ENCODE results near the gene KRTAP6-2.

KRTAP6-2 gene, protein sequence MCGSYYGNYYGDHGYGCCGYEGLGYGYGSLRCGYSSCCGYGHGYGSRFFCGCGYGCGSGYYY

DNA sequence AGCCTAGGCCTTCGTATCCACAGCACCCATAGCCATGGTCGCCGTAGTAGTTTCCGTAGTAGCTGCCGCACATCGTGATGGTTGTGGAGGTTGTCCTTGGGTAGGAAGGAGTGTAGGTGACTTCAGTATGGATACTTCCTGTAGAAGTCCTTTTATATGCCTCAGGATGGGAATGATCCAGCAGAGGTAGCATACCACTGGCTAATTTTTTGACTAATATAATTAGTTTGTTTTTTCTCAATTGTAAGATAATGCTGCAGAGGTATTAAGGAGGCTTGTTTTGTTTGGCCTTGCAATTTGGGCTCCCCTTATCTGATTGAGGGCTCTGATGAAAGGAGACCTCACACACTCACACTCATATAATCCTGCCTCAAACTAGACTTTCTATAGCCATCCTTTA, at the start of gene KRTAP6-2:
Gene KRTAP6-2 (minus strand): TSS at position 101 of the 400 bp plus-strand sequence. CDS start 28 bp downstream, at position 73.
- no peak for DNase-seq

DNA sequence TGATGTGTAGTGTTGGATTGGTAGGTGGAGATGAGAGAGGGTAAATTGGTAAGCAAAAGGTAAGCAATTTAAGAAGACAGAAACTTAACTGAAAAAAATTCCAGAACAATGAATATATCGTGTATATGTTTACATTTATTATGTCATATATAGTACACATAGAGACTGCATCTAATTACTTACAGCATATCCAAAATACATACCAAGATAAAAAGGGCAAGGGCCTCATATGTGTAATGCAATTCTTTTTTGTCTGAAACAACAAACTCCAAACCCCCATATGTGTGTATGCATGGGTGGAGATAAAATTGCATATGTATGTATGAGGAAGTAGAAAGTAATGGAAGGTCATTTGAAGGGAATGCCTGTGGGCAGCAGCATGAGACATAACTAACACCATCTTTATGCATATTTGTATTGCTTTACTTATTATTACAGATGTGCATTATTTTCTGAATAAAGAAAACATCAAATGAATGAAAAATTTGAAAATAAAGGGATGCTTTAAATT, 48.3 kb upstream of the KRTAP6-2 start:
- DNase-seq = no peak

DNA sequence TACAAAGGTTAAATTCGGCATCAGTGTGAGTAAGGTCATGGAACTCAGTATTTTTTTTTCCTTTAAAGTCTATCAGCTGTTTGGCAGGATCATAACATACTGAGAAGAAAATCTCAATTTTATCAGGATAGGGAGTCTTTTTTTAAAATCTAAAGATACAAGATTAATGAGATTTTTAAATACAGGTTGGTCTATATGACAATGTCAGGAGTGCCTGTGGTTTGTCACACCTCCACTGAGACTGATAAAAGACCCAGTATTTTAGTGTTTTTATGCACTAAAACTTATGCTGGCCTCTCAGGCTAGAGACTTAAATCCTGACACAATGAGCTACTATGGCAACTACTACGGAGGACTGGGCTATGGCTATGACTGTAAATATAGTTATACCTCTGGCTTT, 43.9 kb upstream of the KRTAP6-2 start, which contains the start of gene KRTAP20-3:
Gene KRTAP20-3 (plus strand): TSS at position 301 of the 400 bp plus-strand sequence.
- no peak for DNase-seq

DNA sequence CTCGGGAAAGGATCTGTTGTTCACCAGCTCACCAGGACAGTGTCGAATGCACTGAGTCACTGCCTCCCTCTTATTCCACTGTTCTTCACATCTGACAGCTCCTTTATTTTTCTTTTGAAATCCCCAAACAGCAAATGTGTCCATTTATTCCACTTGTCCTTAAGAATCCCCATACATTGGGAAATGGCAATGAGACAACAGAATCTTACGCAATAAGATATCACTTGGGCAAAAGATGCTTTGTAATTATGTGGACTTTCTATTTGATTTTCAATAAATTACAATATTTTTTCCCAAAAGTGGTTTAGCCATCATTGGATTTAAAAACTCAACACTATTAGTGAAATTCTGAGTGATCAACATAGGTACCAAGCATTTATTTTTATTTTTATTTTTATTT, 40.0 kb upstream of the KRTAP6-2 start:
- no peak for DNase-seq

DNA sequence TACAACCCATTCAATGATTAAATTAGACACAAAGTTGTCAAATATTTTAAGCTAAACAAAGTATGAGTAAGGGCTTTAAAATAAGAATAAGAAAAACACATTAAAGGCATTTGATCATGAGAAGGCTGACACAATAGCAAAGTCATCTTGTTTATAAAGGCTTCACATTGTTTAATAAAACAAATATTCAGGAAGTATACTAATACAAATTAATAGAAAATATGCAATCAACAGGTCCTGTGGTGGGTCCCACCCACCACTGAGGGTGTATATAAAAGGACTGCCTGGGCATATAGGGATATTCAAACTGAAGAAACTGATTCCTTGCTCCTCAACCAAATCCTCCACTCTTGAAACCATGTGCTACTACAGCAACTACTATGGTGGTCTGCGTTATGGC, 36.2 kb upstream of the KRTAP6-2 start, which contains the start of gene KRTAP20-2:
Gene KRTAP20-2 (plus strand): TSS at position 301 of the 400 bp plus-strand sequence. CDS start 58 bp downstream, at position 359.
- DNase-seq = no peak

DNA sequence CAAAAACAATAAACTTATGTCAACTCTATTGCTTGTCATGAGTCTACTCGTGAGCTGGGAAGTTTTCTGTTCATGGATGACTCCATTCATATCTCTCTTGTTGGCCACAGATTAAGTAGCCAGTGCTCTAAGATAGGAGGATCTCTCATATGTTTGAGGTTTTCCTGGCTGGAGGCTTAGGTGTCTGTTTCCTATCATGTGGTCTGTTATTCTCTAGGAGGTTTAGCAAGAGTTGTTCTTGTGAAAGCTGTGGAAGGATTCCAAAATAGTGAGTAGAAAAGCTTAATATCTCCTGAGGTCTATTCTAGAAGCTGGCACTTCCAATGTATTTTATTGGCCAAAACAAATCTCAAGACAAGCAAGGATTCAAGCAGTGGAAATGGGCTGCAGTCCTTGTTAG, 30.5 kb upstream of the KRTAP6-2 start:
- DNase-seq = no peak

DNA sequence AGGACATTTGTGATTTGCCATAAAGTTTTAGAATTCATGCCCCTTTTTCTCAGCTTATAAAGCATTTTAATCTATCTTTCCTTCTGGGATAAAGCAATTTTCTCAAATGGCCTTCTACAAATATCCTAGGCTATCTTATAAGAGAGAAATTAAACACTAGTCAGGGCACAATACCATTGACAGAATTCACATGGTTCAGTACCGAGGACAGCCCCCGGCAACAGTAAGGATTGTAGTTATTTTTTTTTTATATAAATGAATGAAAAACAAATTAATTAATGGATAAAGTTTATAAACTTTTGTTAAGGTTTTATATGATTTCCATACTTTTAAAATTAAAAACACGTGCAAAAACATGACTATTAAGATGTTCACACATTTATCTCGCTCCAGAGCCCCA, 29.4 kb upstream of the KRTAP6-2 start:
- DNase-seq = no peak

DNA sequence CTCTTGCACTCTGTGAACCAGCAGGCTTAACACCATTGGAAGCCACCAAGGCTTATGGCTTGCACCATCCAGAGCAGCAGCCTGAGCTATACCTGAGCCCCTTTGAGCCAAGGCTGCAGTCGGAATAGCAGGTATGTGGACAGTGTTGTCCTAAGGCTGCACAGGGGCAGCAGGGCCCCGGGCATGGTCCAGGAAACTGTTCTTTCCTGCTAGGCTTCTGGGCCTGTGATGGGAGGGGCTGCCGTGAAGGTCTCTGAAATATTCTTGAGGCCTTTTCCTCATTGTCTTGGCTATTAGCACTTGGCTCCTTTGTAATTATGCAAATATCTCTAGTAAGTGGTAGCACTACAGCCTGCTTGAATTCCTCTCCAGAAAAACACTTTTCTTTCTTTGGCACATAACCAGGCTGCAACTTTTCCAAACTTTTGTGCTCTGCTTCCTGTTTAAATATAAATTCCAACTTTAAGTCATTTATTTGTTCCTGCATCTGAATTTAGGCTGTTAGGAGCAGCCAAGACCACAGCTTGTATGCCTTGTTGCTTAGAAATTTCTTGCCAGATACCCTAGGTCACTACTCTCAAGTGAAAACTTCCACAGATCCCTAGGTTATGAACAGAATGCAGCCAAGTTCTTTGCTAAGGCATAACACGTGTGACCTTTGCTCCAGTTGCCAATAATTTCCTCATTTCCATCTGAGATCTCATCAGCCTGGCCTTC, 26.9 kb upstream of the KRTAP6-2 start:
- DNase-seq = no peak

DNA sequence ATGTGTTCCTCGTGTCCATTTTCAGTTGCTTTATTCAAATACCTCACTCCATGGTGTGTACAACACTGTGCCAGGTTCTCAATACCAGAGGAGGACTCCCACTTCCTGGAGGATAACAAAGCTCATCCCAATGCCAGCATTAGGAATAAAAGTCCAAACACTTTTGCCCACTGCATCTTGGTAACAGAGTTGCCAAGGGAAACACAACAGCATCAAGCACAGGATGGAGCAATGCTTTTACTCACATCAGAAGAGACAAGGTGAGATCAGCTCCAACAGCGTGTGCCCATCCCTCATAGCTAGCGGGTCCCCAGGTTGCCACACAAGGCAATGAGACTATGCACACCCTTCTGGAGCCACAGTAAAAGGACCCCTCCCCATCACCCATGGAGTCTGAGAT, 24.7 kb upstream of the KRTAP6-2 start:
- DNase-seq = no peak

DNA sequence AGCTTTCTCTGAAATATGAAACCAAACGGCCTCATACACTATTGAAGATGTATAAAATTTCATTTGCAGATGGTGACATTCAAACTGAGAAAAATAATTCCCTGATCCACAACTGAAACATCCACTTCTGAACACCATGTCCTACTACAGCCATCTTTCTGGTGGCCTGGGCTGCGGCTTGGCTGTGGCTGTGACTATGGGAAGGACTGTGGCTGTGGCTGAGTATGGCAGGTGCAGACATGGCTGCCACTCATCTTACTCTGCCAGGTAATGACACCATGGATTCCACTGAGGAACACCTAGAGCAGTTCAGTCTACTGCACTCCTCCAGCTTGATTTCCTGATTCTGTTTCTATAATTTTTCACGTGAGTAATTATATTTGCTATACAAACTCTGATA, 21.8 kb upstream of the KRTAP6-2 start, which contains the start of gene KRTAP20-4:
Gene KRTAP20-4 (plus strand): TSS at position 106 of the 400 bp plus-strand sequence.
- no peak for DNase-seq

DNA sequence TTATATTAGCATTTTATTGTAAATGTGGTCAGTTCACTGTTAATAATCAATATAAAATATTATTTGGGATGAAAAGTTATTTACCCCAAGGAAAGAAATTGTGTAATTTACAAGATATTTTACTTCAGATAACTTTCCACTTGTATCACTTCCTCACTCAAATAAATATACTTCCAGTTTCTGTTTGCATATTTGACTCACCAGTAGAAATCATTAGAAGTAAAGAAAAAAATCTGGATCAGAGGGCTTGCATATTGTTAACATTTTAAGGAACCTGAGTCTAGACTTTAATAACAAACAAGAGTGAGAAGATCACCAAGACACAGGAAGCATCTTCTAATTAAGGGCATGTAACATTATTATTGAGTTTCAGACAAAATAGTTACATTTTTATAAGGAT, 21.4 kb upstream of the KRTAP6-2 start:
- peak; percentile 14 for DNase-seq

DNA sequence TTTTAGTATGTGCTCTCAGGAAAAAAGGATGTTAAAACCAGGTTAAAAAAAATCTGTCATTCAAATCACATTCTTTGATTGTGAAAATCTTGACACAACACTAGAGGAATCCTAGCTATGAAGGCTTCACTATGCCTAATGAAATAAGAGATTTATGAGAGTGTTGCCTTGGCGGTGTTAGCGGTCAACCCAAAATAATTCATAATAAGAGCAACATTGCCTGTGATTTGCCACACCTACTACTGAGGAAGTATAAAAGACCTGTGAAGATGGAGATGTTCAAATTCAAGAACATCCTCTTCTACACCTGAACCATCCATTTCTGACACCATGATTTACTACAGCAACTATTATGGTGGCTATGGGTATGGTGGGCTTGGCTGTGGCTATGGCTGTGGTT, 17.4 kb upstream of the KRTAP6-2 start, which contains the start of gene KRTAP20-1:
Gene KRTAP20-1 (plus strand): TSS at position 301 of the 400 bp plus-strand sequence. CDS start 30 bp downstream, at position 331.
- no peak for DNase-seq

DNA sequence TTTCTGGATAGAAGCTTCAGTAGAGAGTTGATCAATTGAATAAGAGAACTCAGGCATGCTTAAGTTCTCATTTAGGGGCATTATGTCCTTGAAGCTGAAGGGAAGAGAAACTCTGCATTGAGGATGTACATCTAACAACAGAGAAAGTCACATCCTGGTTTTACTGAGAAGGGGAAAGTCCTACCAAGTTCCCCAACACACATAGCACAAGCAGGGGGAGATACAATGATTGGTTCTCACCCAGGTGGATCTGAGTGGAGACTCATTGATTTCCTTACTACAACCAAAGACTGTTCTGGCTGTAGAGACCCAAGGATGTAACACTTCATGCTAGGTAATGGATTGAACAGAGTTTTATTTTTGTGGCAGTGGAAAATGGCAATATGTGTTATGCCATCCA, 16.5 kb upstream of the KRTAP6-2 start:
- no peak for DNase-seq

DNA sequence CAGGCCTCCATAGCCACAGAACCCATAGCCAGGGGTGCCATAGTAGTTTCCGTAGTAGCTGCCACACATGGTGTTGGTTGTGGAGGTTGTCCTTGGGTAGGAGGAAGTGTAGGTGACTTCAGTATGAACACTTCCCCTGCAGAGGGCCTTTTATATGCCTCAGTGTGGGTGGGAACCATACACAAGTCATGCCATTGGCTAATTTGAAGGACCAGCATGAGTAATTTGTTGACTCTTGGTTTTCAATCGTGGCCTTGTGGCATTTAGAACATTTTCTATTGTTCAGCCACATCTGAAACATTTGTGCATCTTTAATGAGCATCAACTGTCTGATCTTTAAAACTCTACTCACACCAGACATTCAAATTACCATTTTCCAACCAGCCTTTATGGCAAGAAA, 15.1 kb upstream of the KRTAP6-2 start, which contains the start of gene KRTAP6-1:
Gene KRTAP6-1 (minus strand): TSS at position 95 of the 400 bp plus-strand sequence. CDS start 26 bp downstream, at position 69.
- DNase-seq = no peak

DNA sequence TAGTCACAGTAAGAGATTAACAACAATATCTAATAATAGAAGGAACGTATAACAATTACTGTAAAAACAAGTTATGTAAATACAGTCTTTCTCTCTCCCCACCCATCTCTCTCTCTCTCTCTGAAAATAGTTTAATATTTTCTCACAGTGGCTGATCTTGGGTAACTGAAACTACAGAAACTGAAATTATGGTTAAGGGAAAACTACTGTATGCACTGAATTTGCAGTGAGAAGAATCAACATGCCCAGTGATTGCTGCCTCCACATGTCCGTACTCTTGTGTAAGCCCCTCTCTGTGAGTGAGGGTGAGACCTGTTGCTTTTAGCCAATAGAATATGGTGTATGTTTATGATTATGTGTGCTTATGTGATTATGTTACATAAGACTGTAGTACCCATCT, 13.4 kb upstream of the KRTAP6-2 start:
- no peak for DNase-seq

DNA sequence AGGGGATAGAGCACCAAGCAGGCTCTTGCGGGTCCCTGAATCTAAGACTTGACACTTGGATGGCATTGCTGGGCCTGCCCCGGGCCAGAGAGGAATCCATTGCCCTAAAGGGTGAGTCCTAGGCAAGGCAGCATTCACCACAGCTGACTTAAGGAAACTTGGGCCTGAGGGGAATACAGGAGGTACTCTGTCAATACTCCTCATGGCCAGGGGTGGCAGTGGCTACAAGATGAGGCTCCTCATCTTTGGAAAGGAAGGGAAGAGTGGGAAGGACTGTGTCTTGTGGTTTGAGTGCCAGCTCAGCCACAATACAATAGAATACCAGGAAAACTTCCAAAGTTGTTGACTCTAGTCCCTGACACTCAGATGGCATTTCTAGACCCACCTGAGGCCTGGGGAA, 7.3 kb upstream of the KRTAP6-2 start:
- DNase-seq = no peak

DNA sequence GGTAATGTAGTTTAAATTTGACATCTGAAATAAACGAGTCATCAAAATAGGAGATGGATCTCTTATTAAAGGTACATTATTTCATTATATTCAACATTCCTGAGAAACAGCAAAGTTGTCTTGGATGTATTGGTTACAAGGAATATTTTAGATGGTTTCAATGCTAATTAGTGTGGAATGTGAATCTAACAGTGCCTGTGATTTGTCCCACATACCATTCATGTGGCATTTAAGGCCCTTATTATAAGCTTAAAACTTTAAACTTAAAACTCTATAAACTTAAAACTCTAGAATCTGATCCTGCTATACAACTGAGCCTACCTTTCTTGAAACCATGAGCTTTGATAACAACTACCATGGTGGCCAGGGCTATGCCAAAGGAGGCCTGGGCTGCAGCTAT, 2.1 kb upstream of the KRTAP6-2 start, which contains the start of gene KRTAP22-1:
Gene KRTAP22-1 (plus strand): TSS at position 301 of the 400 bp plus-strand sequence.
- DNase-seq = no peak

DNA sequence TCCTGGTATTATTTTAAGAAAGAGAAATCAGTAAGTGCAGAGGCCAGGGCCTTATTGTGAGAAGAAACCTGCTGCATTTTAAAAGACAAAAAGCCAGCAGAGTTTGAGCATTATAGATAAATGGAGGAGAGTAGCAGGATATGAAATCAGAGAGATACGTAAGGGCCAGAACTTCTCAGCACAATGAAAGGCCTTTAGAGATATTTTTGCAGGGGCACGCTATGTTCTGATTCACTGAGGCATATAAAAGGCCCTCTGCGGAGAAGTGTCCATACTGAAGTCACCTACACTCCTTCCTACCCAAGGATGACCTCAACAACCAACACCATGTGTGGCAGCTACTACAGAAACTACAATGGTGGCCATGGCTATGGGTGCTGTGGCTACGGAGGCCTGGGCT, 6.6 kb downstream of the KRTAP6-2 start, which contains the start of gene KRTAP6-3:
Gene KRTAP6-3 (plus strand): TSS at position 301 of the 400 bp plus-strand sequence. CDS start 6 bp downstream, at position 307.
- no peak for DNase-seq

DNA sequence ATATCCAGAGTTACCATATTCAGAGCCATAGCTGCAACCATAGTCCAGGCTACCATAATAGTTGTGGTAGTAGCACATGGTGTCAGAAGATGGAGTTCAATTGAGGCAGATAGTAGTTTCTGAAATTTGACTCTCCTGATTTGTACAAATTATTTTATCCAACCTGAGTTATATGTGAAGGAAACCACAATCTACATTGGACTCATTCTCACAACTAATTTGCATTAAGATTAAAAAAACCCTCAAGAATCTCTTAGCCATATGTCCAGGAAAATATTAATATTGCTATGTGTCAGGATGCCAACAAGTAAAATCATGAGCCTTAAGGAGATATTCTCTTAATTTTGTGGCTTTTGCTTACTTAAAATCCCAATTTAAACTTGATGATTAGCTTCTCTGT, 8.4 kb downstream of the KRTAP6-2 start, which contains the start of gene KRTAP22-2:
Gene KRTAP22-2 (minus strand): TSS at position 101 of the 400 bp plus-strand sequence.
- DNase-seq = no peak

DNA sequence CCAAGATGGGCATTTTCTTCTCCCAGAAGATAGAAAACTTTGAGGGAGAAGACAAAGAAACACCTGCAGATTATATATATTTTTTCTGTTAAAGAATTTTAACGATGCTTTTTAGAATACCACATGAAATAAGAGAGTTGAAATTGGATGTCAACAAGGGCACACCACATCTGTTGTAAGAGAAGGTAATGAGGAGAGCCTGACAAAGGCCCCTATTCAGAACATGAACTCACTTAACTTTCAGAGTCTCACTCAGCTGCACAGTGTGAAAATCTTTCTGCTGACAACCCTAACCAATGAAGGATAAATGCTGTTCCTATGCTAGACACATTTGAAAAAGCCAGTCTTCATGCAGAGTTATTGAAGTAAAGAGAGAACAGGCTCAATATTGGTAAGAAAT, 15.8 kb downstream of the KRTAP6-2 start:
- DNase-seq = no peak

DNA sequence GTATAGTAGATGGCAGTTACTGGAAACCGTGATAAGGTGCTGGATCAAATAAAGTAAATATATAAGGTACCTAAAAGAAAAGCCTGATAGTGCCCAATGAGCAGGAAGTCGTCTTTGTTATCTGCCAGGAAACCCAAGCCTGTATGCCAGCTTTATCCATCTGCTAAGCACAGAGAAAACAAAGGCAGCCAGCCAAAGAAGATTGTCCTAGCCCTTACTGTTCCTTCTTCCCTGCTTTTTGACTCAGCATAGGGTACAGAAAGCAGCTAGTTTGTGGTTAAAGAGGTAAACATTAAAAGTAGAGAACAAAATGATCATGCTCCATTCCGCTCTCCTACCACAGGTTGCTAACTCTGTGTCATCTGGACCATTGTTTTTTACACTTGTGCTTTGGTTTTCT, 18.6 kb downstream of the KRTAP6-2 start:
- DNase-seq = no peak

DNA sequence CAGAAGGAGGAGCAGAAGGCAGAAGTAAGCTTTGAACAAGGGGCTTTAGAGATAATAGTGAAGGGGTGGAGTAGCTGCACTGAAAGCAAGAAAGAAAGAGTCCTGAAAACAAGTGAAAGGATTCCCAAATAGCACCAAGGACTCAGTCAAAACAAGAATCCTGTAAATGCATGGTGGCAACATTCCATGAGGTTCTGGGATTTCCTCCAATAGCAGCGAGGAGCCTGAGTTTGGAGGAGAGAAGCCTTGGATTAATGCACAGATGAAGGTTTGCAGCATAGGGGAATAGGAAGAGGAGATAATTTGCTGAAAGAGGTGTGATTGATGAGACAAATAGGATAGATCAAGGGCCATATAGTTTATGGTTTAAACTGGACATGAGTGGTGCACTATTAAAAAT, 19.4 kb downstream of the KRTAP6-2 start:
- DNase-seq = no peak

DNA sequence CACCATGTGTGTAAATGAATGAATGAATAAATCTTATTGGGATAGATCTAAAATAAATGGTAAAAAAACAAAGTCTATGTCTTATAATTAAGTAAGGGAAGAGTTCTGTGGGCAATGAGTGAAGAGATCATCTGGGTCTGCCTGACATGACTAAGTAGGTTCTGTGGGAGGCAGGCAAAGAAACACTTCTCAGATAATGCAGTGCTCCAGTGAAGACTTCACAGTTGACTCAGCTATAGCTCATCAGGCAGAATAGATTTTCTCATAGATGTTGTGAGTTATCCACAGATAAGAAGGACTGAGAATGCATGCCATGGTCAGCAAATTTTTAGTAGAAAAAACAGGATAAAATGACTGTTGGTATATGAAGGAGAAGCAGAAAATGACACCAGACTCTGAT, 20.9 kb downstream of the KRTAP6-2 start:
- DNase-seq = no peak

DNA sequence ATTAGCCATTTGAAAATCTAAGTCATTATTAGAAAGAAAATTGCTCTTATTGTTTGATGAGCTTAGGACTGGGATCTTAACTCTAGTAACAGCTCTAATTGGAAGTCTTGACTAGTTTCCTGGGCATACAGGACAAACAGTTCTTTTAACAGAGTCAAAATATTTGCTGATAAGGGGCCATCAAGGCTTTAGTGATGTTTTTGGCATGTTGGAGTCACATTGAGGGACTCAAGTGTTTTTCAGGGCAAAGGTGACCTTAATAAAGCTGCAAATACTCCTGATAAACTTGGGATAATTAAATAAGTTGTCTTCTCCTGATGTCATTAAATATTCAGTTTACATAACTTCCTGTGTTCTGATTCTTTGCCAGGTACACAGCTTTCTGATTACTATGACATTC, 31.1 kb downstream of the KRTAP6-2 start:
- no peak for DNase-seq
